Erythroblast (primary cell): ENCODE measurements around the gene FBXL17.
A peak's percentile ranks its signal among the peaks of the same experiment; 100 is the strongest.
"Not testable (repeated sequence)": the region's sequence is repeated elsewhere in the genome, so short reads cannot be mapped to it uniquely, and the experiment has no call there.

ENCODE experiments used
- DNase-seq, 2 experiments: peaks; one replicate each; lab custom pipeline; 2025; lab: John Stamatoyannopoulos, UW
- GATA1 ChIP-seq: IDR thresholded peaks from 2 replicates; pipeline ENCODE4 v1.6.1; 2011; ENCODE audit warnings: low read depth, mild to moderate bottlenecking, control low read depth, low read length, moderate library complexity
- POLR2A ChIP-seq: IDR thresholded peaks from 2 replicates; pipeline ENCODE4 v1.6.1; 2011; ENCODE audit warnings: mild to moderate bottlenecking, low read length

FBXL17 gene

GRCh38 chr5:108216890-108217289, 165.0 kb downstream of the FBXL17 start:
- TF ChIP-seq POLR2A (no peak), GATA1 (no peak)
- DNase-seq, result no peak

GRCh38 chr5:108214857-108215256, 167.0 kb downstream of the FBXL17 start:
- no peak for TF ChIP-seq GATA1
- TF ChIP-seq POLR2A, result no peak

GRCh38 chr5:108212775-108213346, 169.0 kb downstream of the FBXL17 start:
- TF ChIP-seq POLR2A, result no peak
- no peak for TF ChIP-seq GATA1
- peak; percentile 2 to 34 for DNase-seq

More at GRCh38 chr5:108214857-108215256, 167.0 kb downstream of the FBXL17 start:
- DNase-seq, result no peak

- no peak for DNase-seq
- TF ChIP-seq GATA1, result no peak
- TF ChIP-seq POLR2A, result no peak
These were observed 175.2 kb downstream of the FBXL17 start for GRCh38 chr5:108206707-108207106.

GRCh38 chr5:108201721-108202120, 180.2 kb downstream of the FBXL17 start:
- TF ChIP-seq POLR2A, result no peak
- DNase-seq, result peak in 1 of 2 experiments; percentile 6

- TF ChIP-seq POLR2A (no peak), GATA1 (no peak)
- no peak for DNase-seq
These were observed 185.6 kb downstream of the FBXL17 start for GRCh38 chr5:108196276-108196675.

- no peak for DNase-seq
- TF ChIP-seq POLR2A (no peak), GATA1 (no peak)
These were observed 188.7 kb downstream of the FBXL17 start for GRCh38 chr5:108193021-108193795.

- TF ChIP-seq POLR2A, result no peak
- TF ChIP-seq GATA1, result no peak
- no peak for DNase-seq
These were observed 197.0 kb downstream of the FBXL17 start for GRCh38 chr5:108184940-108185339.

GRCh38 chr5:108181975-108182374, 199.9 kb downstream of the FBXL17 start:
- DNase-seq, result no peak
- TF ChIP-seq GATA1, result no peak
- no peak for TF ChIP-seq POLR2A

- no peak for DNase-seq
- TF ChIP-seq GATA1 (no peak), POLR2A (no peak)
These were observed 207.6 kb downstream of the FBXL17 start for GRCh38 chr5:108174286-108174685.

- TF ChIP-seq POLR2A, result no peak
- TF ChIP-seq GATA1, result no peak
- no peak for DNase-seq
These were observed 210.1 kb downstream of the FBXL17 start for GRCh38 chr5:108171759-108172158.

GRCh38 chr5:108168915-108169314, 213.0 kb downstream of the FBXL17 start:
- no peak for DNase-seq
- TF ChIP-seq POLR2A, result no peak
- TF ChIP-seq GATA1, result no peak

- no peak for TF ChIP-seq POLR2A
- no peak for TF ChIP-seq GATA1
- DNase-seq, result no peak
These were observed 214.7 kb downstream of the FBXL17 start for GRCh38 chr5:108167174-108167573.

- no peak for TF ChIP-seq GATA1
- no peak for DNase-seq
These were observed 217.3 kb downstream of the FBXL17 start for GRCh38 chr5:108164574-108164973.

- not testable (repeated sequence) for DNase-seq
These were observed 229.0 kb downstream of the FBXL17 start for GRCh38 chr5:108152854-108153253.
